ENCODE data around the gene BPGM. TPM values are rescaled to one million over a fixed set of nuclear protein-coding genes. Genes with fewer than 3 reads are reported as not detected.

Gene BPGM
- total RNA-seq, 1 donor from 2014 or later: 49.7 TPM

DNA sequence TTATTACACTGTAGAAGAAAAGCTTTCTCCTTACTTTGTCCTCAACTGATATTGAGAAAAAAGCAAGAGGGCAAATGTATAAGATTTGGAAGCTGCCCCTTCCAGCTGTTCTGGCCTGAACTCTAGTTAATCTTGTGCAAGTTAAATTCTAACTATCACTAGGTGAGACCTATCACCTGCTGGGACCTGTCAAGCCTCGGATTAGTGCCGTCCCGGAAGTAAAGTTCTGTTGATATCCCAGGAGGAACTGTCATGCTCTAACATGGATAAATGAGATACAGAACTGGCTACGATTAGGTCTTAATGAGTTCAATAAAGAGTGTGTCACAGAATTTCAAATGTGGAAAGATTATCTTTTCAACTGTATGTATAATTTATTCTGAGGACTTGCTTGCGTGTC lies 1.2 kb upstream of the BPGM start:
- Histone ChIP-seq H3K4me3 (peak overlapping the region; percentile 78), H3K79me2 (ENCODE audit: low read depth) (peaks cover 25% of the 10 kb centered on the region), H3K27ac (no peak overlapping the region), H3K4me1 (peaks cover 5% of the 10 kb centered on the region), H3K4me2 (peak overlapping the region; percentile 81), H2AFZ (replicated peaks) (no peak overlapping the region), H3K9me3 (ENCODE audit: low read depth) (no peaks in the 10 kb centered on the region), H3K36me3 (no peaks in the 10 kb centered on the region), H3F3A (ENCODE audit: low read depth) (no peaks in the 10 kb centered on the region), H3K9ac (peak overlapping the region; percentile 73), H4K20me1 (ENCODE audit: low read depth) (no peaks in the 10 kb centered on the region), H3K27me3 (no peaks in the 10 kb centered on the region)
- DNase-seq (ENCODE audit: low spot score): peak; percentile 12
- H3K9me3 Mint-ChIP-seq: no peaks in the 10 kb centered on the region
- no peak overlapping the region for H3K27ac Mint-ChIP-seq
- H3K36me3 Mint-ChIP-seq: peaks cover 4% of the 10 kb centered on the region
- H3K27me3 Mint-ChIP-seq (ENCODE audit: insufficient read depth, low read depth): peaks cover 3% of the 10 kb centered on the region
- peaks cover 5% of the 10 kb centered on the region for H3K4me1 Mint-ChIP-seq
- TF ChIP-seq EZH2 (IDR thresholded peaks at IDR 0.05): no peak
- no peak for TF ChIP-seq EZH2phosphoT487 (IDR thresholded peaks at IDR 0.05)
- TF ChIP-seq, protein P1, sequence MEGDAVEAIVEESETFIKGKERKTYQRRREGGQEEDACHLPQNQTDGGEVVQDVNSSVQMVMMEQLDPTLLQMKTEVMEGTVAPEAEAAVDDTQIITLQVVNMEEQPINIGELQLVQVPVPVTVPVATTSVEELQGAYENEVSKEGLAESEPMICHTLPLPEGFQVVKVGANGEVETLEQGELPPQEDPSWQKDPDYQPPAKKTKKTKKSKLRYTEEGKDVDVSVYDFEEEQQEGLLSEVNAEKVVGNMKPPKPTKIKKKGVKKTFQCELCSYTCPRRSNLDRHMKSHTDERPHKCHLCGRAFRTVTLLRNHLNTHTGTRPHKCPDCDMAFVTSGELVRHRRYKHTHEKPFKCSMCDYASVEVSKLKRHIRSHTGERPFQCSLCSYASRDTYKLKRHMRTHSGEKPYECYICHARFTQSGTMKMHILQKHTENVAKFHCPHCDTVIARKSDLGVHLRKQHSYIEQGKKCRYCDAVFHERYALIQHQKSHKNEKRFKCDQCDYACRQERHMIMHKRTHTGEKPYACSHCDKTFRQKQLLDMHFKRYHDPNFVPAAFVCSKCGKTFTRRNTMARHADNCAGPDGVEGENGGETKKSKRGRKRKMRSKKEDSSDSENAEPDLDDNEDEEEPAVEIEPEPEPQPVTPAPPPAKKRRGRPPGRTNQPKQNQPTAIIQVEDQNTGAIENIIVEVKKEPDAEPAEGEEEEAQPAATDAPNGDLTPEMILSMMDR (IDR thresholded peaks at IDR 0.05): no peak
- H3K4me3 Mint-ChIP-seq: no peak overlapping the region

DNA sequence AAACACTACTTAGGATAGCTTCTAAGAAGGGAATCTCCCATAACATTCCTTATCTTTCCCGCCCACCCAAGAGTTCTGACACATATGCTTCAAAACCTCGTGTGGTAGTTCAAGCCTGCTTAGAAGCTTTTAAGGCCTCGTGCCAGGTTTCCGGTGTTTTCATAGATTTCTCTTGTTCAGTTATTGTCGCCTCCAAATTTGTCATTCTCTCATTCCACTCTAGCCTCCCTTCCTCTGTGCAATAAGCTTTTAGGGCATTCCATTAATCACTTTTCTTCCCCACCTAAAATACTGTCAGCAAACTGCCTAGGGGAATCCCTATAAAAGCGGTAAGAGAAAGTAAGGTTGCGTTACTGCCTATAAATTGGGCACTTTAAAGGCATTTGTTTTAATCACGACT lies 718 bp upstream of the BPGM start:
- peak overlapping the region; percentile 81 for H3K4me2 ChIP-seq
- Mint-ChIP-seq H3K27ac (no peak overlapping the region), H3K27me3 (ENCODE audit: insufficient read depth, low read depth) (no peaks in the 10 kb centered on the region), H3K36me3 (peaks cover 4% of the 10 kb centered on the region), H3K9me3 (no peaks in the 10 kb centered on the region), H3K4me1 (peaks cover 5% of the 10 kb centered on the region), H3K4me3 (no peak overlapping the region)
- H2AFZ ChIP-seq (replicated peaks): peak overlapping the region; percentile 86
- H3F3A ChIP-seq (ENCODE audit: low read depth): no peaks in the 10 kb centered on the region
- H3K79me2 ChIP-seq (ENCODE audit: low read depth): peaks cover 25% of the 10 kb centered on the region
- H3K4me3 ChIP-seq: peak overlapping the region; percentile 78
- H3K4me1 ChIP-seq: peaks cover 5% of the 10 kb centered on the region
- no peak for DNase-seq (ENCODE audit: low spot score)
- no peaks in the 10 kb centered on the region for H3K9me3 ChIP-seq (ENCODE audit: low read depth)
- TF ChIP-seq, protein P1 (IDR thresholded peaks at IDR 0.05): no peak
- TF ChIP-seq EZH2 (IDR thresholded peaks at IDR 0.05): no peak
- peak overlapping the region; percentile 73 for H3K9ac ChIP-seq
- H3K36me3 ChIP-seq: no peaks in the 10 kb centered on the region
- H3K27me3 ChIP-seq: no peaks in the 10 kb centered on the region
- no peak overlapping the region for H3K27ac ChIP-seq
- H4K20me1 ChIP-seq (ENCODE audit: low read depth): no peaks in the 10 kb centered on the region

DNA sequence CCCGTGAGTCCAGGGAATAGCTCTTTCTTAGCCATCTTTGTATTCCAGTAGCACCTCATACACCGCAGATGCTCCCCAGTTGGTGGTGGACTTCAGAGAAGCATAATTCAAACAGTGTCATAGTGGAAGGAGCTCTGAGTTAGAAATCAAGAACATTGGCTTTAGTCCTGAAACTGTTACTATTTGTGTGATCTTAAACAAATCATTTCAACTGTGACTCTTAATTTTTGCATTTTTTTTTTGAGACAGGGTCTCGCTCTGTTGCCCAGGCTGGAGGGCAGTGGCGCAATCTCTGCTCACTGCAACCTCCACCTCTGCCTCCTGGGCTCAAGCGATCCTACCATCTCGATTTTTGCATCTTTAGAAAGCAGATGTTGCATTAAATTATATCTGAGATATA lies 1.8 kb downstream of the BPGM start:
- peak overlapping the region; percentile 80 for H3K4me3 Mint-ChIP-seq
- H3K4me1 Mint-ChIP-seq: peaks cover 5% of the 10 kb centered on the region
- Histone ChIP-seq H3K27ac (no peak overlapping the region), H3K36me3 (no peaks in the 10 kb centered on the region), H3K4me3 (no peak overlapping the region), H3K27me3 (no peaks in the 10 kb centered on the region), H3K79me2 (ENCODE audit: low read depth) (peaks cover 45% of the 10 kb centered on the region), H3K4me2 (no peak overlapping the region), H2AFZ (replicated peaks) (no peak overlapping the region), H3F3A (ENCODE audit: low read depth) (no peaks in the 10 kb centered on the region), H3K9ac (no peak overlapping the region), H3K9me3 (ENCODE audit: low read depth) (no peaks in the 10 kb centered on the region), H4K20me1 (ENCODE audit: low read depth) (no peaks in the 10 kb centered on the region), H3K4me1 (peaks cover 5% of the 10 kb centered on the region)
- H3K9me3 Mint-ChIP-seq: no peaks in the 10 kb centered on the region
- no peaks in the 10 kb centered on the region for H3K27me3 Mint-ChIP-seq (ENCODE audit: insufficient read depth, low read depth)
- no peak for TF ChIP-seq EZH2phosphoT487 (IDR thresholded peaks at IDR 0.05)
- no peak for TF ChIP-seq EZH2 (IDR thresholded peaks at IDR 0.05)
- TF ChIP-seq, protein P1 (IDR thresholded peaks at IDR 0.05): no peak
- peaks cover 4% of the 10 kb centered on the region for H3K36me3 Mint-ChIP-seq
- no peak overlapping the region for H3K27ac Mint-ChIP-seq
- no peak for DNase-seq (ENCODE audit: low spot score)
